Type B pancreatic cell (in vitro differentiated cells): ENCODE measurements around the gene ZFR. TPM values are rescaled to one million over a fixed set of nuclear protein-coding genes. Genes with fewer than 3 reads are reported as not detected.

ENCODE experiments used
- DNase-seq: peaks from one replicate; pipeline ENCODE4 v3.0.0; 2021; ENCODE audit warnings: mixed read lengths; ENCODE audit not compliant: unreplicated experiment; ENCODE audit errors: extremely low spot score
- H3K27ac Mint-ChIP-seq: 2 replicates; pipeline ENCODE4 v1.8.0; 2021; ENCODE audit warnings: mild to moderate bottlenecking, mixed read lengths
- H3K27me3 Mint-ChIP-seq: 2 replicates; pipeline ENCODE4 v1.8.0; 2021; ENCODE audit warnings: mixed read lengths
- H3K36me3 Mint-ChIP-seq: 2 replicates; pipeline ENCODE4 v1.8.0; 2021; ENCODE audit warnings: mixed read lengths
- H3K4me1 Mint-ChIP-seq: one replicate; pipeline ENCODE4 v1.8.0; 2021; ENCODE audit warnings: mixed read lengths; ENCODE audit not compliant: unreplicated experiment
- H3K4me3 Mint-ChIP-seq: 2 replicates; pipeline ENCODE4 v1.8.0; 2021; ENCODE audit warnings: mild to moderate bottlenecking, mixed read lengths
- H3K9me3 Mint-ChIP-seq: 2 replicates; pipeline ENCODE4 v1.8.0; 2021; ENCODE audit warnings: mixed read lengths
- total RNA-seq: library from RNA; stranded (reverse); gene quantifications from 2 replicates; pipeline ENCODE4 v1.2.1, GENCODE V29; 2021; ENCODE audit warnings: low replicate concordance
- TF ChIP-seq, protein P1 (sequence below): fragments of 200-600 bp; sonication (generic); conservative IDR thresholded peaks from 2 replicates; pipeline ENCODE4 v1.5.0; 2021; ENCODE audit warnings: antibody characterized with exemption, mild to moderate bottlenecking

The ZFR gene
- total RNA-seq, 1 donor from 2014 or later, result 67.1 TPM

GRCh38 chr5:32482193-32482592, 37.7 kb upstream of the ZFR start:
- DNase-seq, result no peak
- TF ChIP-seq, protein P1, sequence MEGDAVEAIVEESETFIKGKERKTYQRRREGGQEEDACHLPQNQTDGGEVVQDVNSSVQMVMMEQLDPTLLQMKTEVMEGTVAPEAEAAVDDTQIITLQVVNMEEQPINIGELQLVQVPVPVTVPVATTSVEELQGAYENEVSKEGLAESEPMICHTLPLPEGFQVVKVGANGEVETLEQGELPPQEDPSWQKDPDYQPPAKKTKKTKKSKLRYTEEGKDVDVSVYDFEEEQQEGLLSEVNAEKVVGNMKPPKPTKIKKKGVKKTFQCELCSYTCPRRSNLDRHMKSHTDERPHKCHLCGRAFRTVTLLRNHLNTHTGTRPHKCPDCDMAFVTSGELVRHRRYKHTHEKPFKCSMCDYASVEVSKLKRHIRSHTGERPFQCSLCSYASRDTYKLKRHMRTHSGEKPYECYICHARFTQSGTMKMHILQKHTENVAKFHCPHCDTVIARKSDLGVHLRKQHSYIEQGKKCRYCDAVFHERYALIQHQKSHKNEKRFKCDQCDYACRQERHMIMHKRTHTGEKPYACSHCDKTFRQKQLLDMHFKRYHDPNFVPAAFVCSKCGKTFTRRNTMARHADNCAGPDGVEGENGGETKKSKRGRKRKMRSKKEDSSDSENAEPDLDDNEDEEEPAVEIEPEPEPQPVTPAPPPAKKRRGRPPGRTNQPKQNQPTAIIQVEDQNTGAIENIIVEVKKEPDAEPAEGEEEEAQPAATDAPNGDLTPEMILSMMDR, result no peak
- no peak overlapping the region for H3K27ac Mint-ChIP-seq
- H3K4me3 Mint-ChIP-seq, result no peak overlapping the region
- peaks cover under 1% of the 10 kb centered on the region for H3K4me1 Mint-ChIP-seq
- H3K27me3 Mint-ChIP-seq, result no peaks in the 10 kb centered on the region
- H3K36me3 Mint-ChIP-seq, result no peaks in the 10 kb centered on the region
- no peaks in the 10 kb centered on the region for H3K9me3 Mint-ChIP-seq

DNA sequence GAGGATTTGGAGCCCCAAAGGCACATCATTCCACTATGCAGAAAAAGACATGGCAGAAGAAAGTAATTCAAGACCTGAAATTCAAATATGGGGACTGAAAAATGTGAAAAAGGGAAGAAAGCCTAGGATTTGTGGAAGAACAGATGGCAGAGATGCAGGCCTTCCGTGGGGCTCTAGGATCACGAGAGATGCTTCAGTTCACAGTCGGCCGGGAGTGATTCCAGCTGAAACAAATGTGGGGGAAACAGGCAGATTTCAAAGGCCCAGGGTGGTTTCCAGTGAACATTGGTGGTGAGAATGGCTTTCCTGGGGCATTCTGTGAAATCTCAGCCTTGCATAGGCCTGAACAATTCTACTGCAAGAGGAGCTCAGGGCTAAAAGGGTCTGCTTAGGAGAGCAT, 34.6 kb upstream of the ZFR start:
- Mint-ChIP-seq H3K27ac (no peak overlapping the region), H3K27me3 (no peaks in the 10 kb centered on the region), H3K4me3 (no peak overlapping the region), H3K36me3 (no peaks in the 10 kb centered on the region), H3K9me3 (no peaks in the 10 kb centered on the region), H3K4me1 (peaks cover 18% of the 10 kb centered on the region)
- no peak for DNase-seq
- TF ChIP-seq, protein P1, result no peak

DNA sequence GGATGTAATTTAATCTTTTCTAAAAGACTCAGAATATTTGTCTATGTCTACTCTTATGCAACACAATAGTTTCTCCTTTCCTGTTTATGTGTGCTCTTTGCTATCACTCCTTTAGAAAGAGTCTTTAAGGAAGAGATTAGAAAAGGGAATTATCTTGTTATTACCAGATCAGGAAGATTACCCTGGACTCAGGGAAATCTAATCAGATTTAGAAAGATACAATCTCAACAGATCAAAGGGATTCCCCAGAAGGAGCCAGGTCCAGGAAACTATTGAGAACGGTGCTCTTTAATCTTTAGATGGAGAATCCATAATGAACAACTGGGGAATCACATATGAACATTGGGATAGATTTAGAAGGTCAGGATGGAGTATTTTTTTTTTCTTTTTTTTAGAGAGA, 32.4 kb upstream of the ZFR start:
- no peaks in the 10 kb centered on the region for H3K36me3 Mint-ChIP-seq
- H3K27me3 Mint-ChIP-seq, result no peaks in the 10 kb centered on the region
- no peak overlapping the region for H3K4me3 Mint-ChIP-seq
- H3K27ac Mint-ChIP-seq, result no peak overlapping the region
- H3K4me1 Mint-ChIP-seq, result peaks cover 24% of the 10 kb centered on the region
- DNase-seq, result no peak
- TF ChIP-seq, protein P1, result no peak
- no peaks in the 10 kb centered on the region for H3K9me3 Mint-ChIP-seq

DNA sequence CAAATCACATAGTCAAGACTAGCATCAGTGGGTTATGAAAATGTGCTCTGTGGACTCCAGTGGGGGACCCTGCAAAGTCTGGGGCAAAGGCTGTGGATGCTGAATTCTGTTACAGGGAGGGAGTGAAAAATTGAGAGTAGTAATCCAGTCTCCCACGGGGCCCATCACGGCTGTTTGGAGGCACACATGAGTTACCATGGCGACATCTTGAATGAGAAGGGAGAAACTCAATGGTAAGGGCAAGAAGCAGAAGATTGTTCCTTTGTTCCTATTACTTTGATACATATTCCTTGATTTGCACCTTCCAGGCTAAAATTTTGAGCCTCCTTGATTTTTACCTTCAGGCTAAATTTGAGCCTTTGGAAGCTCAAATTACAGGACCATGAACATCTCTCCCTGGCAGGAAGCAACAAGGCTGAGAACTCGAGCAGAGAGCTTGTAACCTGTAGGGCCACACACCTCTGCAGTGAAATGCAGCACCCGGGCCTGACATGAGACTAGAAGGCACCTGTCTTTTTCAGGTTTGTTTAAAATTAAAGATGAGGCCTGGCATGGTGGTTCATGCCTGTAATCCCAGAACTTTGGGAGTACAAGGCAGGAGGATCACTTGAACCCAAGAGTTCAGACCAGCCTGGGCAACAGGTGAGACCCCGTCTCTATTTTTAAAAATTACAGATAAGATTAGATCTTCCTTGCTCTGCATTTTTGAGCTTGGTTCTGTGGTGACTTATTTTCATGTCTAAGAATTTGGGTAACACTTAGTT, 31.0 kb upstream of the ZFR start:
- Mint-ChIP-seq H3K4me3 (peak overlapping the region; percentile 68), H3K36me3 (no peaks in the 10 kb centered on the region), H3K27me3 (no peaks in the 10 kb centered on the region), H3K9me3 (no peaks in the 10 kb centered on the region), H3K27ac (no peak overlapping the region), H3K4me1 (peaks cover 27% of the 10 kb centered on the region)
- no peak for DNase-seq
- TF ChIP-seq, protein P1, result no peak

GRCh38 chr5:32474209-32474854, 29.8 kb upstream of the ZFR start:
- TF ChIP-seq, protein P1, result no peak
- Mint-ChIP-seq H3K4me3 (no peak overlapping the region), H3K4me1 (peaks cover 27% of the 10 kb centered on the region), H3K27ac (no peak overlapping the region), H3K36me3 (no peaks in the 10 kb centered on the region), H3K27me3 (no peaks in the 10 kb centered on the region), H3K9me3 (no peaks in the 10 kb centered on the region)
- no peak for DNase-seq
